Measurements from ENCODE around the gene GPR75. TPM values are rescaled to one million over a fixed set of nuclear protein-coding genes. Genes with fewer than 3 reads are reported as not detected.
"Not testable (repeated sequence)": the region's sequence is repeated elsewhere in the genome, so short reads cannot be mapped to it uniquely, and the experiment has no call there.

The GPR75 gene
- total and polyA plus RNA-seq, 5 experiments from 2014 or later: 0.14 to 5.4 (median 5.2) TPM; not detected in 2

DNA sequence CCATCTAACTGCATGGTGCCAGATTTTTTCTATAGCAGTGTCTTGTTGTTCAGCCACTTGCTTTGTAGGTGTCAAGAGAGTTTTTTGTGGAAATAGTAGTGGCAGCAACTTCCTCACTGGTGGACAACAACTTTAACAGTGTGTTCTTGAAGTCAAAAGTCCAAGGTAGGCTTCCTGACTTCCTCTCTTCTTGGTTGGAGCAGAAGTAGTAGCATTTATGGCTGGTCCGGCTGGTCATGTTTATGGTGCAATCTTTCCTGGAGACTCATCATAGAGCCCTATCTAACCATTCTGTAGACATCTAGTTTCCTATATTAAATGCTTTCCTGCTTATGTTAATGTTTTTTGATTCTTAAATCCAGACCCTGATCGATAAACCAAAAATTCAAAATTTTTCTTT, 11.7 kb downstream of the GPR75 start:
- Mint-ChIP-seq H3K27ac (peak overlapping the region in 3 of 10 donors; percentile 5 to 72 (median 27)), H3K36me3 (peaks cover 0 to 9% (median 5%) of the 10 kb centered on the region in 3 donors), H3K27me3 (no peaks in the 10 kb centered on the region), H3K4me1 (peaks cover 3 to 12% (median 5%) of the 10 kb centered on the region in 4 donors), H3K4me3 (no peak overlapping the region), H3K9me3 (no peaks in the 10 kb centered on the region)
- DNase-seq: no peak
- no peak for ATAC-seq
- POLR2A ChIA-PET: no interaction called here

DNA sequence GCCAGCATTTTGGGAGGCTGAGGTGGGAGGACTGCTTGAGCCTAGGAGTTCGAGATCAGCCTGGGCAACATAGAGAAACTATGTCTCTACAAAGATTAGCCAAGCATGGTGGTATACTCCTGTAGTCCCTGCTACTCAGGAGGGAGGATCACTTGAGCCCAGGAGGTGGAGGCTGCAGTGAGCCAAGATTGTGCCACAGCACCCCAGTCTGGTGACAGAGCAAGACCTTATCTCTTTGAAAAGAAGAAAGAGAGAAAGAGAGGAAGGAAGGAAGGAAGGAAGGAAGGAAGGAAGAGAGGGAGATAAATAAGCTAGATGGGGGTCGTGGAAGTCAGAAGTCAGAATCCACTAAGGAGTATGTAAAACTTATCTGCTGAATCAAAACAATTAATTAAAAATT, 16.2 kb downstream of the GPR75 start:
- Mint-ChIP-seq H3K4me1 (peaks cover 6 to 12% (median 6%) of the 10 kb centered on the region in 4 donors), H3K27me3 (no peaks in the 10 kb centered on the region), H3K36me3 (peaks cover 0 to 2% (median 0%) of the 10 kb centered on the region in 3 donors), H3K4me3 (peak overlapping the region in 1 of 10 donors; percentile 64), H3K9me3 (peaks cover 0 to 4% (median 0%) of the 10 kb centered on the region in 9 donors), H3K27ac (peak overlapping the region in 3 of 10 donors; percentile 20 to 87 (median 80))
- no peak for DNase-seq
- POLR2A ChIA-PET: no interaction called here
- ATAC-seq: no peak

DNA sequence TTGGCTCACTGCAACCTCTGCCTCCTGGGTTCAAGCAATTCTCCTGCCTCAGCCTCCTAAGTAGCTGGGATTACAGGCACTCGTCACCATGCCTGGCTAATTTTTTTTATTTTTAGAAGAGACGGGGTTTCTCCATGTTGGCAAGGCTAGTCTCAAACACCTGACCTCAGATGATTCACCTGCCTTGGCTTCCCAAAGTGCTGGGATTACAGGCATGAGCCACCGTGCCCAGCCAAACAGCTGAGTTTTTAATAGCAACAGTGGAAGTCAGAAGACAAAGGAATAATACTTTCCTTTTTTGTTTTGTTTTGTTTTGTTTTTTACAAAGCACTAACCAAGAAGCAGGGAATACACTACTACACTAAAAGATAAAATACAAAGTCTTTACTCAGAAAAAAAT, 16.9 kb downstream of the GPR75 start:
- ATAC-seq: no peak
- DNase-seq: no peak
- Mint-ChIP-seq H3K27ac (peak overlapping the region in 1 of 10 donors; percentile 80), H3K4me1 (peaks cover 6 to 12% (median 6%) of the 10 kb centered on the region in 4 donors), H3K36me3 (peaks cover 0 to 2% (median 0%) of the 10 kb centered on the region in 3 donors), H3K27me3 (no peaks in the 10 kb centered on the region), H3K9me3 (peaks cover 0 to 4% (median 0%) of the 10 kb centered on the region in 9 donors), H3K4me3 (no peak overlapping the region)
- POLR2A ChIA-PET: no interaction called here

DNA sequence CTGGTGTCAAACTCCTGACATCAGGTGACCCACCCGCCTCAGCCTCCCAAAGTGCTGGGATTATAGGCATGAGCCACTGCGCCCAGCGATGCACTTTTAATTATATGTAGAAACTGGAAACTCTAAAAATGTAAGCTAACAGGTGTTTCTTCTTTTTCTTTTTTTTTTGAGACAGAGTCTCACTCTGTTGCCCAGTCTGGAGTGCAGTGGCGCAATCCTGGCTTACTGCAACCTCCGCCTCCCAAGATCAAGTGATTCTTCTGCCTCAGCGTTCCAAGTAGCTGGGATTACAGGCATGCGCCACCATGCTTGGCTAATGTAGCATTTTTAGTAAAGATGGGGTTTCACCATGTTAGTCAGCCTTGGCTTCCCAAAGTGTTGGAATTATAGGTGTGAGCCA, 18.1 kb downstream of the GPR75 start:
- H3K36me3 Mint-ChIP-seq, ATAC-seq, DNase-seq, H3K9me3 Mint-ChIP-seq, H3K27ac Mint-ChIP-seq, H3K27me3 Mint-ChIP-seq, POLR2A ChIA-PET, H3K4me3 Mint-ChIP-seq: not testable (repeated sequence)
- peaks cover 6 to 12% (median 6%) of the 10 kb centered on the region in 4 donors for H3K4me1 Mint-ChIP-seq

DNA sequence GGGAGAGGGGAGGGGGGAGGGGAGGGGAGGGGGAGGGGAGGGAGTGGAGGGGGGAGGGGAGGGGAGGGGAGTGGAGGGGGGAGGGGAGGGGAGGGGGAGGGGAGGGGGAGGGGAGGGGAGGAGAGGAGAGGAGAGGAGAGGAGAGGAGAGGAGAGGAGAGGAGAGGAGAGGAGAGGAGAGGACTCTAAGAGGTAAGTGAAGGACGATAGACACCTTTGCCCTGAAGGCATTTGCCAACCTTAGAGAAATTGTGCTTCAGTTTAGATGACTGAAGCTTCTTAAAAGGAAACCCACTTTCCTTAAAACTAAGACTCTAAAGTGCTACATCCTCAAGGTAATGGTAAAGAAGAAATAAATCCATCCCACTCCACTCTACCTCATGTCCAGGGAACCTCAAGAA, 19.2 kb downstream of the GPR75 start:
- H3K27me3 Mint-ChIP-seq: no peaks in the 10 kb centered on the region
- H3K4me1 Mint-ChIP-seq: peaks cover 6 to 9% (median 6%) of the 10 kb centered on the region in 4 donors
- POLR2A ChIA-PET: no interaction called here
- peaks cover 0 to 4% (median 0%) of the 10 kb centered on the region in 9 donors for H3K9me3 Mint-ChIP-seq
- no peak overlapping the region for H3K4me3 Mint-ChIP-seq
- H3K27ac Mint-ChIP-seq: no peak overlapping the region
- ATAC-seq (no peak), DNase-seq (no peak)
- peaks cover 0 to 7% (median 2%) of the 10 kb centered on the region in 3 donors for H3K36me3 Mint-ChIP-seq

DNA sequence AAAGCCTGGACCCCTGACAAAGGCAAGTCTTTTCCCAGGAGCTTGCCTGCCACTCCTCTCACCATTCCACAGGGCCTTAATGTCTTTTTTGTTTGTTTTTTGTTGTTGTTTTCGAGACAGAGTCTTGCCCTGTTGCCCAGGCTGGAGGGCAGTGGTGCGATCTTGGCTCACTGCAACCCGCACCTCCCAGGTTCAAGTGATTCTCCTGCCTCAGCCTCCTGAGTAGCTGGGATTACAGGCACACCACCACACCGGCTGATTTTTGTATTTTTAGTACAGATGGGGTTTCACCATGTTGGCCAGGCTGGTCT, 29.8 kb downstream of the GPR75 start:
- H3K36me3 Mint-ChIP-seq: peaks cover 11 to 40% (median 37%) of the 10 kb centered on the region in 3 donors
- H3K4me3 Mint-ChIP-seq, H3K4me1 Mint-ChIP-seq, H3K27me3 Mint-ChIP-seq, H3K27ac Mint-ChIP-seq, ATAC-seq, DNase-seq, POLR2A ChIA-PET: not testable (repeated sequence)
- H3K9me3 Mint-ChIP-seq: peaks cover 0 to 11% (median 3%) of the 10 kb centered on the region in 9 donors

DNA sequence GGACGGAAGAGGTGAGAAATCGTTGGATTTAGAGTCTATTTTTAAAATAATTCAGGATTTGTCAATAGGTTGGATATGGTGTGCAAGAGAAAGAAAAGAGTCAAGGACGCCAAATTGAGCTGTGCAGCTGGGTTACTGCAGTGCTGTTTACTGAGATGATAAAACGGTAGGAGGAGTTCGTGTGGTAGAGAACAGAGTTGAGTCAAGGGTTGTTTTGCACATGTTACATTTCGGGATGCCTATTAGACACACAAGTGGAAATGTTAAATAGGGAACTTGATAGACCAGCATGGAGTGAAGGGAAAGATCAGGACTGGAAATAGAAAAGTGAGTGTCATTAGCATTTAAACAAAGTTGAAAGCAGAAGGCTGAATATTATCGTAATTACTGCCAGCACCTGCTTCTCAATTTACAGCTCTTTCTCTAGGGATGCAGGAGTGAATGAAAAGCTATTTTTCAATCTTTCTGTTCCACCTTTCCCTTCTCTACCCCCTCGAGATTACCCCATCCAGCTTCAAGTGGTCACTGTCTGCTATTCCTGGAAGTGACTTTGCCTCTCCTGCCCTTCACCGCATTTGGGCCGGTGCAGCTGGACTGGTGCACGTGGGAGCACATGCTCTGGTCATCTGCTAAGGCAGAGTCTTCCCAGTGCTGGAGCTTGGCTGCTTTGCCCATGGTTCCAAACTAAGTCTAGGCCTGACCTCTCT, 30.3 kb downstream of the GPR75 start:
- Mint-ChIP-seq H3K4me3 (no peak overlapping the region), H3K9me3 (peaks cover 0 to 11% (median 3%) of the 10 kb centered on the region in 9 donors), H3K36me3 (peaks cover 11 to 37% (median 36%) of the 10 kb centered on the region in 3 donors), H3K27me3 (no peaks in the 10 kb centered on the region), H3K27ac (no peak overlapping the region), H3K4me1 (no peaks in the 10 kb centered on the region)
- POLR2A ChIA-PET: no interaction called here
- DNase-seq (no peak), ATAC-seq (no peak)

DNA sequence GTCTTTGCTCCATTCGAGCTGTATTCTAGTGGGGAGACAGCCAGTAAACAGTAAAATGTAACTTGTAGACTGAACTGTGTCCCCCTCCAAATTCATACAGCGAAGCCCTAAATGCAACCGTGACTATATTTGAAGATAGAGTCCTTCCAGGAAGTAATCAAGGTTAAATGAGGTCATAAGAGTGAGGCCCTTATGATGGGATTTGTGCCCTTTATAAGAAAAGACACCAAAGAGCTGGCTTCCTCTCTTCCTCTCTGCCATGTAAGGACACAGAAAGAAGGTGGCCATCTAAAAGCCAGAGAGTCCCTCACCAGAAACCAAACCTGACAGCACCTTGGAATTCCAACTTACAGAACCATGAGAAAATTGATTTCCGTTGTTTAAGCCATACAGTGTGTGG, 31.4 kb downstream of the GPR75 start:
- DNase-seq (no peak), ATAC-seq (no peak)
- H3K27me3 Mint-ChIP-seq: no peaks in the 10 kb centered on the region
- POLR2A ChIA-PET: no interaction called here
- H3K4me3 Mint-ChIP-seq: no peak overlapping the region
- peaks cover 7 to 31% (median 27%) of the 10 kb centered on the region in 3 donors for H3K36me3 Mint-ChIP-seq
- no peak overlapping the region for H3K27ac Mint-ChIP-seq
- no peaks in the 10 kb centered on the region for H3K4me1 Mint-ChIP-seq
- H3K9me3 Mint-ChIP-seq: peaks cover 0 to 11% (median 3%) of the 10 kb centered on the region in 9 donors

DNA sequence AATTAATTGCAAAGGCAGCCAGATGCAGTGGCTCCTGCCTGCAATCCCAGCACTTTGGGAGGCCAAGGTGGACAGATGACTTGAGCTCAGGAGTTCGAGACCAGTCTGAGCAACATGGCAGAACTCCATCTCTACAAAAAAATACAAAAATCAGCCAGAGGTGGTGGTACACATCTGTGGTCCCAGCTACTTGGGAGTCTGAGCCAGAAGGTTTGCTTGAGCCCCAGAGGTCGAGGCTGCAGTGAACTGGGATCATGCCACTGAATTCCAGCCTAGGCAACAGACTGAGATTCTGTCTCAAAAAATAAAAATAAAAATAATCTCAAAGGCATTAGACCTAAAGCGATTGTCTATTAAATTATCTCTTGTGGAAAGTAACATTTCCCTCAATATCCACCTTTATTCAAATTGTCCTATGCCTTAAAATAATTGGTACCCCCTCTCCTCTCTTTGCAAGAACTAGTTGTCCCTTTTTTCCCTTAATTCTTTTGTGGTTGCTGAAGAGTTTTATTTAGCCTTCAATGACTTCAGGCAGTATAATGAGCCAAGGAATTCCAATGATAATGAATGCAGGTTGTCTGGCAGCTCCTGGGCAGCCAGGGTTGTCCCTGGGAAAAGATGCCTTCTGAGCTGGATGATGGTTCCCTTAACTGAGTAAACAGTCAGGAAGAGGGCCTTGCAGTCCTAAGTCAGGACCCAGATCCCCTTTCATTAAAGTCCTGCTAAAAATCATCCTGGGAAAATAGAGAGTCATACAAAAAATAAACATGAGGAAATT, 32.2 kb downstream of the GPR75 start:
- ATAC-seq (no peak), DNase-seq (no peak)
- no peak overlapping the region for H3K27ac Mint-ChIP-seq
- POLR2A ChIA-PET: no interaction called here
- no peak overlapping the region for H3K4me3 Mint-ChIP-seq
- peaks cover 0 to 11% (median 3%) of the 10 kb centered on the region in 9 donors for H3K9me3 Mint-ChIP-seq
- H3K4me1 Mint-ChIP-seq: no peaks in the 10 kb centered on the region
- peaks cover 7 to 25% (median 21%) of the 10 kb centered on the region in 3 donors for H3K36me3 Mint-ChIP-seq
- H3K27me3 Mint-ChIP-seq: no peaks in the 10 kb centered on the region

DNA sequence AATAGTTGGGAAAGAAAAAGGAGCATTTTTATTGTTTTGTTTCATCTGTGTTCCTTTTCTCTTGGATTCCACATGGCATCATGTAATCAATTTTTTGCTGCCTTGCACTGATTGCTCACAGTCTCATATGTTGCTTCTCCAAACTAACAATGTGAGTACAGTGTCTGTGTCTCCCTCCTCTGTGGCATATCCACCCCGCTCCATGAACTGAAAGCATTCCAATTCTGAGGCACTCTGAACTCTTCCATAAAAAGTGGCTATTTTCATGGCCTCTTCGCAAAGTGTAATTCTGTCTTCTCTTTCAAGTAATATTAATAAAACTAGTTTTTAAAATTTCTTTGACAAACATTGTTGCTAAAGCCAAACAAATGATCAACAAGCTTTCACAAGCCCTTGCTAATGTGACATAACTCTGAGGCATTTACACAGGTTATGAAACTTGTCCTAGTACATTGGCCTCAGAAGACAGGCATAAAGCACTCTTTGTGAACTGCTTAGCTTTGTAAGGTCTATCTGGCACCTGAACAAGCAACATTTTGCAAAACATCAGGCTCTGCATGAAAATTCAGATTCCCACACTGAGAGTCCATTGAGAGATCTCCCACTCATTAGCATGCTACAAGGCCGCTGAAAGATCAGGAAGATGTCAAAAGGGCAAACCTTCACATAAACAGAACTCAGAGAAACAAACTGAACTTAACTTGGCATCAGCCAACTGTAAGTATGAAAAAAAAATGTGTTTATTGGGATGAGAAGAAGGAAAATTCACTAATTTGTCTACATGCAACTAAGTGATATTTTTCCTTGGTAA, 33.0 kb downstream of the GPR75 start:
- peaks cover 7 to 17% (median 16%) of the 10 kb centered on the region in 3 donors for H3K36me3 Mint-ChIP-seq
- H3K27ac Mint-ChIP-seq: peak overlapping the region in 3 of 10 donors; percentile 24 to 76 (median 73)
- H3K4me3 Mint-ChIP-seq: no peak overlapping the region
- no peaks in the 10 kb centered on the region for H3K27me3 Mint-ChIP-seq
- H3K9me3 Mint-ChIP-seq: peaks cover 0 to 11% (median 3%) of the 10 kb centered on the region in 9 donors
- no peaks in the 10 kb centered on the region for H3K4me1 Mint-ChIP-seq
- DNase-seq (no peak), ATAC-seq (no peak)
- POLR2A ChIA-PET: no interaction called here

DNA sequence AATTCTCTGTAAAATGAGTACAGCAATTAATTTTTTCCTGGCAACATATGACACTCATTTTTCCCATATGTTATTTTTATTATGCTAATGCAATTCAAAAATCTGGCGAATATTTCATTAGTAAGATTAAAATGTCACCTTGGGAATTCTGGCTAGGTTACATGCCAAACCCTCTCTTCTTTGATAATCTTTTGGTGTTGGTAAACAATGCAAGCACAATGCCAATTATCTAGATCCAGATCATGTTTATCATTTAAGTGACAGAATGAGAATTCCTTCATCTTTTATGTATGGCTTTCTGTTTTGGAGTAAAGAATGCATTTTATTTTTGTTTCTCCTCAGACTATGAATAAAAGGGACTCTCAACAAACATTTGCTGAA, 33.7 kb downstream of the GPR75 start:
- no peaks in the 10 kb centered on the region for H3K4me1 Mint-ChIP-seq
- no peaks in the 10 kb centered on the region for H3K27me3 Mint-ChIP-seq
- DNase-seq: no peak
- H3K4me3 Mint-ChIP-seq: no peak overlapping the region
- H3K27ac Mint-ChIP-seq: peak overlapping the region in 1 of 10 donors; percentile 3
- no peak for ATAC-seq
- H3K9me3 Mint-ChIP-seq: peaks cover 0 to 11% (median 3%) of the 10 kb centered on the region in 9 donors
- POLR2A ChIA-PET: no interaction called here
- H3K36me3 Mint-ChIP-seq: peaks cover 7 to 13% (median 10%) of the 10 kb centered on the region in 3 donors

DNA sequence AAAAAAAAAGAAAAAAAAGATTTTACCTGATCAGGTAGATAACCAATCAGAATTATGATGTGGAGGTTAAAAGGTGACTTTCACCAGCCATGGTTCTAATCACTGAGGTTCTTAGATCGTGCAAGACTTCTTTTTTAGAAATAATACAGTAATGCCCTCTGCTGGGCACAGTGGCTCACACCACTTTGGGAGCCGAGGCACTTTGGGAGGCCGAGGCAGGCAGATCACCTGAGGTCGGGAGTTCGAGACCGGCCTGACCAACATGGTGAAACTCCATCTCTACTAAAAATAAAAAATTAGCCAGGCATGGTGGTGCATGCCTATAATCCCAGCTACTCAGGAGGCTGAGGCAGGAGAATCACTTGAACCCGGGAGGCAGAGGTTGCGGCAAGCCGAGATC, 36.1 kb downstream of the GPR75 start:
- H3K36me3 Mint-ChIP-seq: peaks cover 3 to 21% (median 16%) of the 10 kb centered on the region in 3 donors
- H3K9me3 Mint-ChIP-seq, H3K4me3 Mint-ChIP-seq, H3K27me3 Mint-ChIP-seq, H3K27ac Mint-ChIP-seq, POLR2A ChIA-PET, ATAC-seq, DNase-seq, H3K4me1 Mint-ChIP-seq: not testable (repeated sequence)

DNA sequence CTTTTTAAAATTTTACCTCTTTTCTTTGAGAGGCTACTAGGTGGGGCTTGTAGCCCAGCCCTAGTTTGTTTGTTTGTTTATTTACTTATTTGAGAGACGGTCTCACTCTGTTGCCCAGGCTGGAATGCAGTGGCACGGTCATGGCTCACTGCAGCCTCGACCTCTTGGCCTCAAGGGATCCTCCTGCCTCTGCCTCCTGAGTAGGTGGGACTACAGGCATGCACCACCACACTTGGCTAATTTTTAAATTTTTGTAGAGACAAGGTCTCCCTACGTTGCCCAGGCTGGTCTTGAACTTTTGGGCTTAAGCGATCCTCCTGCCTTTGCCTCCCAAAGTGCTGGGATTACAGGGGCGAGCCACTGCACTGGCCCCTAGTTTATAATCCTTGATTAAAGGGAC, 38.0 kb downstream of the GPR75 start:
- no peak overlapping the region for H3K27ac Mint-ChIP-seq
- DNase-seq: no peak

More for the DNA sequence above, 38.0 kb downstream of the GPR75 start:
- Mint-ChIP-seq H3K4me1 (no peaks in the 10 kb centered on the region), H3K27me3 (no peaks in the 10 kb centered on the region), H3K36me3 (peaks cover 6 to 29% (median 12%) of the 10 kb centered on the region in 3 donors), H3K4me3 (no peak overlapping the region), H3K9me3 (no peaks in the 10 kb centered on the region)
- POLR2A ChIA-PET: no interaction called here
- ATAC-seq: no peak

Measured in naive thymus-derived CD8-positive, alpha-beta T cell (primary cell).